Osteocyte (in vitro differentiated cells): ENCODE measurements around the gene SUPT4H1. TPM values are rescaled to one million over a fixed set of nuclear protein-coding genes. Genes with fewer than 3 reads are reported as not detected.

Source experiments
- DNase-seq: peaks from one replicate; pipeline ENCODE4 v3.0.0; 2021; ENCODE audit warnings: mixed read lengths; ENCODE audit not compliant: unreplicated experiment; ENCODE audit errors: extremely low spot score
- H3K27ac Mint-ChIP-seq: one replicate; pipeline ENCODE4 v1.8.0; 2021; ENCODE audit warnings: mild to moderate bottlenecking, mixed read lengths; ENCODE audit not compliant: unreplicated experiment
- H3K27me3 Mint-ChIP-seq: one replicate; pipeline ENCODE4 v1.8.0; 2021; ENCODE audit warnings: mixed read lengths; ENCODE audit not compliant: unreplicated experiment
- H3K36me3 Mint-ChIP-seq: one replicate; pipeline ENCODE4 v1.8.0; 2021; ENCODE audit warnings: mixed read lengths; ENCODE audit not compliant: unreplicated experiment
- H3K4me1 Mint-ChIP-seq: one replicate; pipeline ENCODE4 v1.8.0; 2021; ENCODE audit warnings: mixed read lengths; ENCODE audit not compliant: unreplicated experiment
- H3K4me3 Mint-ChIP-seq: one replicate; pipeline ENCODE4 v1.8.0; 2021; ENCODE audit warnings: mild to moderate bottlenecking, moderate library complexity, mixed read lengths; ENCODE audit not compliant: unreplicated experiment
- H3K9me3 Mint-ChIP-seq: one replicate; pipeline ENCODE4 v1.8.0; 2021; ENCODE audit warnings: mixed read lengths; ENCODE audit not compliant: unreplicated experiment
- CTCF ChIP-seq: fragments of 200-600 bp; sonication (generic); IDR thresholded peaks from 2 replicates; pipeline ENCODE4 v1.5.0; 2021; ENCODE audit warnings: antibody characterized with exemption, mild to moderate bottlenecking, moderate library complexity
- total RNA-seq: library from RNA; stranded (reverse); gene quantifications from 2 replicates; pipeline ENCODE4 v1.2.1, GENCODE V29; 2021

Gene SUPT4H1
- total RNA-seq, 1 donor from 2014 or later, result 77.0 TPM

- DNase-seq, result peak; percentile 7
- Mint-ChIP-seq H3K27ac (no peak overlapping the region), H3K4me3 (no peak overlapping the region), H3K27me3 (peaks cover 11% of the 10 kb centered on the region), H3K36me3 (no peaks in the 10 kb centered on the region), H3K9me3 (no peaks in the 10 kb centered on the region), H3K4me1 (no peaks in the 10 kb centered on the region)
- TF ChIP-seq CTCF, result no peak
These were observed 39.2 kb downstream of the SUPT4H1 start for GRCh38 chr17:58312829-58313228.

GRCh38 chr17:58312021-58312630 is 39.9 kb downstream of the SUPT4H1 start:
- H3K27me3 Mint-ChIP-seq, result peaks cover 14% of the 10 kb centered on the region
- no peaks in the 10 kb centered on the region for H3K36me3 Mint-ChIP-seq
- no peaks in the 10 kb centered on the region for H3K9me3 Mint-ChIP-seq
- no peak overlapping the region for H3K27ac Mint-ChIP-seq
- no peak for TF ChIP-seq CTCF
- no peak overlapping the region for H3K4me3 Mint-ChIP-seq
- H3K4me1 Mint-ChIP-seq, result no peaks in the 10 kb centered on the region
- peak; percentile 84 for DNase-seq

GRCh38 chr17:58311429-58311894 is 40.5 kb downstream of the SUPT4H1 start:
- no peaks in the 10 kb centered on the region for H3K9me3 Mint-ChIP-seq

GRCh38 chr17:58310511-58311428 is 41.2 kb downstream of the SUPT4H1 start:
- no peak overlapping the region for H3K27ac Mint-ChIP-seq
- DNase-seq, result peak; percentile 79
- H3K27me3 Mint-ChIP-seq, result peaks cover 14% of the 10 kb centered on the region
- no peaks in the 10 kb centered on the region for H3K36me3 Mint-ChIP-seq
- H3K9me3 Mint-ChIP-seq, result no peaks in the 10 kb centered on the region
- H3K4me1 Mint-ChIP-seq, result no peaks in the 10 kb centered on the region
- no peak overlapping the region for H3K4me3 Mint-ChIP-seq
- no peak for TF ChIP-seq CTCF

More at GRCh38 chr17:58311429-58311894, 40.5 kb downstream of the SUPT4H1 start:
- Mint-ChIP-seq H3K36me3 (no peaks in the 10 kb centered on the region), H3K27me3 (peaks cover 14% of the 10 kb centered on the region), H3K27ac (no peak overlapping the region), H3K4me3 (no peak overlapping the region), H3K4me1 (no peaks in the 10 kb centered on the region)
- TF ChIP-seq CTCF, result no peak
- DNase-seq, result peak; percentile 81

GRCh38 chr17:58309918-58310259 is 42.1 kb downstream of the SUPT4H1 start:
- Mint-ChIP-seq H3K4me3 (no peak overlapping the region), H3K27me3 (peaks cover 14% of the 10 kb centered on the region), H3K9me3 (no peaks in the 10 kb centered on the region), H3K27ac (no peak overlapping the region), H3K36me3 (no peaks in the 10 kb centered on the region), H3K4me1 (no peaks in the 10 kb centered on the region)
- TF ChIP-seq CTCF, result no peak
- DNase-seq, result peak; percentile 81
